AG10803 (cell line): ENCODE results near the gene COL4A1.
"Not testable (repeated sequence)": the region's sequence is repeated elsewhere in the genome, so short reads cannot be mapped to it uniquely, and the experiment has no call there.

Experiments
- DNase-seq: peaks from one replicate; pipeline ENCODE4 v3.0.0; 2010; ENCODE audit warnings: low read depth
- H3K4me3 ChIP-seq: 2 replicates; pipeline ENCODE4 v1.5.1; 2011; ENCODE audit warnings: mild to moderate bottlenecking, low read length, control low read depth
- TF ChIP-seq, protein P1 (sequence below): conservative IDR thresholded peaks from 2 replicates; pipeline ENCODE4 v1.5.1; 2011; ENCODE audit warnings: mild to moderate bottlenecking, low read length, control low read depth, inconsistent platforms

Gene COL4A1

DNA sequence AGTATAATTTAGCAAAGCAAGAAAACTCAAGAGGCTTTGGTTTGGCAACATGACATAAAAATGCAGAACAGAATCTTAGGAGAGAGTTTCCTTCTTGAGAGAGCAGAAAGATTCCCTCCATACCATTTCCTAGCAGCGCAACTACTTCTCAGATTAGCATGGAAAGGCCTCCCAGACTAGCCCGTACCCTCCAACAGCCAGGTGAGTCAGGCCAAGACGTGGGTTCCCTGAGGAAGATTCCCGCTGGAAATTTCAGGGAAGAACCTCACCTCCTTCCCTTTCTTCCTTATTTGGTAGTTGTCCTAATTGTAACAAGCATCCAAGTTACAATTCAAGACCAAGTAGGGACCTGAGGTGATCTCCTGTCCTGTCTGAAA, 12.4 kb upstream of the COL4A1 start:
- no peak overlapping the region for H3K4me3 ChIP-seq
- TF ChIP-seq, protein P1, sequence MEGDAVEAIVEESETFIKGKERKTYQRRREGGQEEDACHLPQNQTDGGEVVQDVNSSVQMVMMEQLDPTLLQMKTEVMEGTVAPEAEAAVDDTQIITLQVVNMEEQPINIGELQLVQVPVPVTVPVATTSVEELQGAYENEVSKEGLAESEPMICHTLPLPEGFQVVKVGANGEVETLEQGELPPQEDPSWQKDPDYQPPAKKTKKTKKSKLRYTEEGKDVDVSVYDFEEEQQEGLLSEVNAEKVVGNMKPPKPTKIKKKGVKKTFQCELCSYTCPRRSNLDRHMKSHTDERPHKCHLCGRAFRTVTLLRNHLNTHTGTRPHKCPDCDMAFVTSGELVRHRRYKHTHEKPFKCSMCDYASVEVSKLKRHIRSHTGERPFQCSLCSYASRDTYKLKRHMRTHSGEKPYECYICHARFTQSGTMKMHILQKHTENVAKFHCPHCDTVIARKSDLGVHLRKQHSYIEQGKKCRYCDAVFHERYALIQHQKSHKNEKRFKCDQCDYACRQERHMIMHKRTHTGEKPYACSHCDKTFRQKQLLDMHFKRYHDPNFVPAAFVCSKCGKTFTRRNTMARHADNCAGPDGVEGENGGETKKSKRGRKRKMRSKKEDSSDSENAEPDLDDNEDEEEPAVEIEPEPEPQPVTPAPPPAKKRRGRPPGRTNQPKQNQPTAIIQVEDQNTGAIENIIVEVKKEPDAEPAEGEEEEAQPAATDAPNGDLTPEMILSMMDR = no peak
- DNase-seq = no peak

DNA sequence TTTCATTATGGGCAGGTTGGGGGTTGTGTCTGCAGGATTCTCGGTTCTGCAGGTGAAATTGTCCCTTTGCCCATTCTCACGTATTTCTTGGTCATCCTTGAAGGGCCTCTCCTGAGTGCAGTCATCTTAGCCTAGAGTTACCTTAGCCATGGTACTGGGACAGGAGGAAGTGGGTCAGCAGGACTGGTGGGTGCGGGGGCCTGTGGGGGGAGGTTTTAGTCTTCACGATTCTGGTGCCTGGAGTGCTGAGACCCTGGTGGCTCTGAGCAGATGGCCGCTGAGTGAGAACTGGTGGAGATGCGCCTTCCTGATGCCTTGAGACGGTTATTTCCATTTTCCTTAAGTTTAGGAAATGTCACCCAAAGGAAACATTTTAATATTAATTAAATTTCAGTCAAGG, 12.0 kb upstream of the COL4A1 start:
- DNase-seq = no peak
- H3K4me3 ChIP-seq = no peak overlapping the region
- TF ChIP-seq, protein P1 = no peak

DNA sequence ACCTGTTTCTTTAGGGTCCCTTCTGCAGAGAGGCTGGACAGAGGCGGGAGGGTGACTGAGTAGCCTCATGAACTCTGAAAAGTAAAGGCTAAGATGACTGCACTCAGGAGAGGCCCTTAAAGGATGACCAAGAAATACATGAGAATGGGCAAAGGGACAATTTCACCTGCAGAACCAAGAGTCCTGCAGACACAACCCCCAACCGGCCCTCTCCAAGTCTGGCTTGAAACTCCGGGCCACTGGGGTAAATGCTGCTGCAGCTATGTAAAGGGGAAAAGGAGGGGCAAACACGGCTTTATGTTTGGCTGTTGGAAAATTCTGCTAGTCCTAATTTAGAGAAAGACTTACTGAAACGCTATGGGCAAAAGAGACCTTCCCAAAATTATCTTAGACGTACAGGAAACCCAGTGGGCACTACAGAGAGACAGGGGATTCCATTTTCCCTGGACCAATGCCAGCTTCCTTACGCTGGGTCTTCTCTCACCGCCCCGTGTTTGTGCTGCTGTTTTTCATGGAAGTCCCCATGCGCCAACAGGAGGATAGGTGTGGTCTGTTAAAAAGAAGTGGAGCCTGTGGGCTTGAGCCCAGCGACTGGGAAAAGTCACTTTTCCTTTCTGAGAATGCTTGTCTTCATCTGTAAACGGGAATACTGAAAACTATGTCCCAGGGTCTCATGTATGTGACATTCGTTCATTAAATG, 10.7 kb upstream of the COL4A1 start:
- TF ChIP-seq, protein P1 = no peak
- no peak overlapping the region for H3K4me3 ChIP-seq
- DNase-seq = no peak

DNA sequence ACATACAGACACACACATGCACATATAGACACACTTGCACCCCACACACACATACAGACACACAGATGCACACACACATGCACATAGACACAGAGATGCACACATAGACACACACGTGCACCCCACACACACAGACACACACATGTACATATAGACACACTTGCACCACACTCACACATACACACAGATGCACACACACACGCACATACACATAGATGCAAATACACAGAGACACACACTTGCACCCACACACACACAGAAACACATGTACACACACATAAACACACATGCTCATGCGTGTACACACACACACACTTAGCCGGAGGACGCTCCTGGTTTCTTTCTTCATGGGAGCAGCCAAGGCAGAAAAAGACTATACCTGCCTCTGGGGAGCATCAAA, 10.1 kb upstream of the COL4A1 start:
- H3K4me3 ChIP-seq = no peak overlapping the region
- no peak for DNase-seq
- TF ChIP-seq, protein P1 = no peak

DNA sequence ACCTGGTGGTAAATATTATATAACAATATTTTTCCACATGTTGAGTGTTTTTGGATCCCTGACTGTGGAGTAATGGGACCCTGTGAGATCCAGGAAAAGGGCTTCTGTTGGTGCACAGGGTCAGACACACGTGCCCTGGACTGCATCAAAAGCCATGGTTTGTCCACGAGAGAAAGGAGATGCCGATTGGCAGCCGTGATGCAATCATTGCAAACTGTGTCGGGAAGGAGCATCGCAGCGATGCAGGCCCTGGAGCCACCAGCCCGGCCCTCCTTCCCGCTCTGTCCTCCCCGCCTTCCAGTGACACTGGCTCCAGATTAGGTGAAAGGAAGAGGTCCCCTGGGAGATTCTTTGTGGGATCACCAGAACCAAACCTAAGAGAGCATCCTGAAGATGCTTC, 9.2 kb upstream of the COL4A1 start:
- H3K4me3 ChIP-seq = no peak overlapping the region
- no peak for DNase-seq
- TF ChIP-seq, protein P1 = no peak

DNA sequence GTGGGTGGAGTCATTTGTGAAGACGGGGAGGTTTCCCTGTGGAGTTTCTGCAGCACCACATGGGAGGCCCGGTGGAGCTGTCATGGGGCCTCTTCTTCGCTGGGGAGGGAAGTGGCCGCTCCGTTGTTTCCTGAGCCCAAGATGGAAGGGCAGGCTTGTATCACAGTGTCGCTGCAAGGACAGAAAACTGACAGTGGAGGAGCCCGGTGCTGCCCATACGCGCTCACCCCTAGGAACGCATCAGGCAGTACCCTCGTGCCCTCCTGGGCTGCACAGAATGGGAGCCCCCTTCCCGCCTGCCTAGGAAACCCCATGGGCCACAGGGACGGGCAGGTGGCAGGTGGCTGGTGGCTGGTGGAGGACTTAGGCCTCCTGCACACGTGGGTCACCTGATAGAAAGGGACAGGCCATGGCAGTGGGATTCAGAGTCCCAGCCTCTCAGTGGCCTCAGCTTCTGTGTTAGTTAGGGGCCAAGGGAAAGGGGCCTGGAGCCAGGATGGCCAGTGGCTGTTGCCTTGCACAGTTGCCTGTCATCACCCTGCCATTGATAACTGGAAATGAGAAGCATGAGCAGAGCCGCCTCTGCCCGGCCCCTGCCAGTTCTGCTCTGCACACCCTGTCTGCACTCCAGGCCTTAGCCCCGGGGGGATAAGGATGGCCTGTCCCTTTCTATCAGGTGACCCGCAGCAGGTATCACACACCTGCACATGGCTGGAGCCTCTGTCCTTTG, 7.7 kb upstream of the COL4A1 start:
- TF ChIP-seq, protein P1 = no peak
- H3K4me3 ChIP-seq = no peak overlapping the region
- DNase-seq = no peak

DNA sequence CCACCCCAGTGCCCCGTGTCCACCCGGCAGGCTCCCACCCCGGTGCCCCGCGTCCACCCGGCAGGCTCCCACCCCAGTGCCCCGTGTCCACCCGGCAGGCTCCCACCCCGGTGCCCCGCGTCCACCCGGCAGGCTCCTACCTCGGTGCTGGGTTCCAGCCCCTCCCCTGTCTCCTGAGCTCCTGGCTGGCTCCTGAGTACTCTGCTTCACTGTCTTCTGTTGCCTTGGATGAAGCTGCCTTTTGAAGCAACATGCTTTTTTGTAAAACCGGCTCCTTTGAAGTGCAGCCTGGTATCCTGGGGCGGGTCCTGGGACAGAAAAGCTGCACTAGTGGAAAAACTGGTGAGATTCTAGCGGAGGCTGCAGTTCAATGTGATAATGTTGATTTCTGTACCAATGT, 6.8 kb upstream of the COL4A1 start:
- H3K4me3 ChIP-seq, DNase-seq: not testable (repeated sequence)

DNA sequence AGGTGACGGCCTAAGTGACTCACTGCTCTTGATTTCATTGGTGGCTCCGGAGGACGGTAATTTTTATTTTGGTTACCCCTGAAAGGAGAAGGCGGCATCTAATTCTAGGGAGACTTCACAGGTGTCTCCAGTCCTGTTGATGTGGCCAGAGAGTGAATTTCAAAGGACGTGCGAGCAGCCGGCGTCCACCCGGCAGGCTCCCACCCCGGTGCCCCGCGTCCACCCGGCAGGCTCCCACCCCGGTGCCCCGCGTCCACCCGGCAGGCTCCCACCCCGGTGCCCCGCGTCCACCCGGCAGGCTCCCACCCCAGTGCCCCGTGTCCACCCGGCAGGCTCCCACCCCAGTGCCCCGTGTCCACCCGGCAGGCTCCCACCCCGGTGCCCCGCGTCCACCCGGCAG, 6.3 kb upstream of the COL4A1 start:
- H3K4me3 ChIP-seq, DNase-seq: not testable (repeated sequence)
